H9 (cell line): Measurements from ENCODE around the gene APOLD1. TPM values are rescaled to one million over a fixed set of nuclear protein-coding genes. Genes with fewer than 3 reads are reported as not detected.

ENCODE experiments used
- DNase-seq: peaks from one replicate; pipeline ENCODE4 v3.0.0-alpha.2; 2017
- H2AFZ ChIP-seq: one replicate; pipeline ENCODE4 v1.6.1; 2013; ENCODE audit warnings: mild to moderate bottlenecking, low read length, control low read depth, moderate library complexity
- H2AK5ac ChIP-seq: 2 replicates; pipeline ENCODE4 v1.6.1; 2013; ENCODE audit warnings: low read length, control low read depth, mixed read lengths; ENCODE audit not compliant: insufficient read length
- H2BK120ac ChIP-seq: one replicate; pipeline ENCODE4 v1.6.1; 2013; ENCODE audit warnings: low read depth, mild to moderate bottlenecking, low read length, control low read depth, inconsistent platforms; ENCODE audit not compliant: poor library complexity, severe bottlenecking
- H2BK12ac ChIP-seq: 2 replicates; pipeline ENCODE4 v1.6.1; 2013; ENCODE audit warnings: low read length, control low read depth, mixed read lengths, low read depth; ENCODE audit not compliant: insufficient read length
- H2BK15ac ChIP-seq: 2 replicates; pipeline ENCODE4 v1.6.1; 2013; ENCODE audit warnings: low read depth, low read length, control low read depth
- H2BK20ac ChIP-seq: one replicate; pipeline ENCODE4 v1.6.1; 2013; ENCODE audit warnings: low read depth, mild to moderate bottlenecking, low read length, control low read depth, inconsistent platforms; ENCODE audit not compliant: poor library complexity, severe bottlenecking
- H2BK5ac ChIP-seq: 2 replicates; pipeline ENCODE4 v1.6.1; 2013; ENCODE audit warnings: low read length, control low read depth, mixed read lengths; ENCODE audit not compliant: insufficient read length
- H3K14ac ChIP-seq: 2 replicates; pipeline ENCODE4 v1.6.1; 2013; ENCODE audit warnings: low read length, control low read depth; ENCODE audit not compliant: insufficient read depth
- H3K18ac ChIP-seq: 2 replicates; pipeline ENCODE4 v1.6.1; 2013; ENCODE audit warnings: low read depth, mild to moderate bottlenecking, mixed read lengths, low read length, control low read depth; ENCODE audit not compliant: insufficient read length
- H3K23ac ChIP-seq: 2 replicates; pipeline ENCODE4 v1.6.1; 2013; ENCODE audit warnings: low read length, control low read depth, mixed read lengths, low read depth; ENCODE audit not compliant: insufficient read length
- H3K23me2 ChIP-seq: 2 replicates; pipeline ENCODE4 v1.6.1; 2013; ENCODE audit warnings: low read depth, mild to moderate bottlenecking, mixed read lengths, low read length, control low read depth; ENCODE audit not compliant: insufficient read length, poor library complexity, severe bottlenecking
- H3K27ac ChIP-seq: 2 replicates; pipeline ENCODE4 v1.5.1; 2013; ENCODE audit warnings: low read length, control low read depth, mixed read lengths, low read depth; ENCODE audit not compliant: insufficient read length
- H3K27me3 ChIP-seq: 2 replicates; pipeline ENCODE4 v1.6.1; 2013; ENCODE audit warnings: low read length, control low read depth, inconsistent platforms; ENCODE audit not compliant: insufficient read depth
- H3K4ac ChIP-seq: 2 replicates; pipeline ENCODE4 v1.6.1; 2013; ENCODE audit warnings: low read depth, mild to moderate bottlenecking, control low read depth, inconsistent platforms, low read length, moderate library complexity
- H3K4me1 ChIP-seq: 2 replicates; pipeline ENCODE4 v1.6.1; 2013; ENCODE audit warnings: low read length, control low read depth, inconsistent platforms; ENCODE audit not compliant: insufficient read depth
- H3K4me2 ChIP-seq: 2 replicates; pipeline ENCODE4 v1.6.1; 2013; ENCODE audit warnings: low read length, control low read depth, mixed read lengths; ENCODE audit not compliant: insufficient read length, insufficient read depth
- H3K56ac ChIP-seq: 2 replicates; pipeline ENCODE4 v1.6.1; 2013; ENCODE audit warnings: low read depth, mild to moderate bottlenecking, mixed read lengths, low read length, control low read depth; ENCODE audit not compliant: insufficient read length
- H3K79me1 ChIP-seq: 2 replicates; pipeline ENCODE4 v1.6.1; 2013; ENCODE audit warnings: low read depth, mild to moderate bottlenecking, moderate library complexity, low read length, control low read depth, inconsistent platforms; ENCODE audit not compliant: insufficient read depth, poor library complexity, severe bottlenecking
- H3K79me2 ChIP-seq: 2 replicates; pipeline ENCODE4 v1.6.1; 2013; ENCODE audit warnings: low read length, control low read depth, inconsistent platforms; ENCODE audit not compliant: insufficient read depth
- H3K9ac ChIP-seq: 2 replicates; pipeline ENCODE4 v1.6.1; 2013; ENCODE audit warnings: low read length, control low read depth, mixed read lengths; ENCODE audit not compliant: insufficient read length; ENCODE audit errors: extremely low read depth
- H3K9me3 ChIP-seq: one replicate; pipeline ENCODE4 v1.6.1; 2013; ENCODE audit warnings: low read depth, low read length, inconsistent platforms; ENCODE audit not compliant: control insufficient read depth
- H3T11ph ChIP-seq: one replicate; pipeline ENCODE4 v1.6.1; 2013; ENCODE audit warnings: mild to moderate bottlenecking, low read length, control low read depth, inconsistent platforms
- H4K20me1 ChIP-seq: one replicate; pipeline ENCODE4 v1.6.1; 2013; ENCODE audit not compliant: control insufficient read depth, insufficient read length, insufficient read depth
- H4K5ac ChIP-seq: 2 replicates; pipeline ENCODE4 v1.6.1; 2013; ENCODE audit warnings: low read depth, mild to moderate bottlenecking, mixed read lengths, low read length, control low read depth; ENCODE audit not compliant: insufficient read length
- H4K8ac ChIP-seq: replicated peaks from 2 replicates; pipeline ENCODE4 v1.6.1; 2013; ENCODE audit warnings: low read length, control low read depth, mixed read lengths, low read depth; ENCODE audit not compliant: insufficient read length
- H4K91ac ChIP-seq: 2 replicates; pipeline ENCODE4 v1.6.1; 2013; ENCODE audit warnings: low read depth, mild to moderate bottlenecking, moderate library complexity, mixed read lengths, low read length, control low read depth; ENCODE audit not compliant: insufficient read length
- H3K27ac Mint-ChIP-seq, 3 experiments: 2 replicates in 2 of 3; 3 replicates in 1 of 3; pipeline ENCODE4 v1.8.0; 2020 to 2021; ENCODE audit warnings: mixed read lengths in 3 of 3, mild to moderate bottlenecking in 1 of 3, moderate library complexity in 1 of 3
- H3K27me3 Mint-ChIP-seq: 2 replicates; pipeline ENCODE4 v1.8.0; 2021; ENCODE audit warnings: low read depth, mild to moderate bottlenecking, moderate library complexity, mixed read lengths
- H3K36me3 Mint-ChIP-seq, 3 experiments: 2 replicates in 2 of 3; 3 replicates in 1 of 3; pipeline ENCODE4 v1.8.0; 2020 to 2021; ENCODE audit warnings: low read depth in 3 of 3, mixed read lengths in 3 of 3; ENCODE audit not compliant: insufficient read depth in 1 of 3
- H3K4me1 Mint-ChIP-seq, 2 experiments: 2 replicates each; pipeline ENCODE4 v1.8.0; 2020; ENCODE audit warnings: mixed read lengths in 2 of 2
- H3K4me3 Mint-ChIP-seq, 2 experiments: 2 replicates in 1 of 2; 3 replicates in 1 of 2; pipeline ENCODE4 v1.8.0; 2020 to 2021; ENCODE audit warnings: mild to moderate bottlenecking in 2 of 2, mixed read lengths in 2 of 2, moderate library complexity in 1 of 2
- H3K9me3 Mint-ChIP-seq, 2 experiments: 2 replicates in 1 of 2; 3 replicates in 1 of 2; pipeline ENCODE4 v1.8.0; 2020; ENCODE audit warnings: mild to moderate bottlenecking in 2 of 2, mixed read lengths in 2 of 2, moderate library complexity in 1 of 2
- WGBS: extraction: QIAGEN DNeasy Blood & Tissue Kit; methylation state at CpG from one replicate; pipeline ENCODE4 v1.1.7; 2013; ENCODE audit warnings: missing lambda C conversion rate, low lambda C conversion rate, mixed read lengths; ENCODE audit not compliant: insufficient read length; ENCODE audit errors: extremely low coverage; 5-methylcytosine and 5-hydroxymethylcytosine counted together
- total RNA-seq: library from RNA; stranded (reverse); gene quantifications from 2 replicates; pipeline ENCODE4 v1.2.1, GENCODE V29; 2021
- TF ChIP-seq, protein P1 (sequence below): fragments of 200-600 bp; sonication (generic); conservative IDR thresholded peaks from 3 replicates; pipeline ENCODE4 v1.8.0; 2021; ENCODE audit warnings: antibody characterized with exemption, mild to moderate bottlenecking

The APOLD1 gene
- total RNA-seq, 1 experiment from 2014 or later = 0.48 TPM

DNA sequence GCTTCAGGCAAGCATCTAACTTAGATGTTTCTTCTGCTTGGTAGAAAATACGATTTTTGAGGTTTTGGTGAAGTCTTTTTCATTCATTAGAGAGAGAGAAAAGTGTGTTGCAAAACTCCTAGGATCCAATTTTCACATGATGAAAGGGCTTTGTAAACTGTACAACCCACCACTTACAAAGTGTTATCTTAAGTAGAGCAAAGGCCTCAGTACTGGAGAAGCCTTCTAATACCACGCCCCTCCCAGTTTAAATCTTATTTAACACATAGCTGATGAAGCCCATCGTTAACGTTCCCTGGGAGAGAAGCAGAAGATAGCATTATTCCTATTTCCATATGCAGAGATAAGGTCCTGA lies 869 bp downstream of the APOLD1 start:
- Histone ChIP-seq H3K9me3 (no peaks in the 10 kb centered on the region), H3K27ac (no peak overlapping the region), H2AFZ (no peak overlapping the region), H4K91ac (no peak overlapping the region), H3K14ac (no peak overlapping the region), H3K27me3 (peaks cover 13% of the 10 kb centered on the region; the same call in 1 of the 2 replicates), H3K79me2 (no peaks in the 10 kb centered on the region), H2BK5ac (no peak overlapping the region), H2AK5ac (no peak overlapping the region), H4K5ac (no peak overlapping the region), H3K18ac (no peak overlapping the region), H3K4ac (no peak overlapping the region), H4K8ac (no peak overlapping the region), H3T11ph (no peak overlapping the region), H3K79me1 (no peaks in the 10 kb centered on the region), H2BK12ac (no peak overlapping the region), H3K56ac (no peak overlapping the region), H3K4me1 (peaks cover 10% of the 10 kb centered on the region), H3K4me2 (no peak overlapping the region), H3K23me2 (no peaks in the 10 kb centered on the region), H3K23ac (no peak overlapping the region), H2BK120ac (no peak overlapping the region), H3K9ac (no peak overlapping the region), H4K20me1 (no peaks in the 10 kb centered on the region), H2BK20ac (no peak overlapping the region), H2BK15ac (no peak overlapping the region)
- WGBS = no CpG with 5 or more reads among the region's 4 CpGs
- peaks cover 48% of the 10 kb centered on the region for H3K27me3 Mint-ChIP-seq
- DNase-seq = no peak
- TF ChIP-seq, protein P1, sequence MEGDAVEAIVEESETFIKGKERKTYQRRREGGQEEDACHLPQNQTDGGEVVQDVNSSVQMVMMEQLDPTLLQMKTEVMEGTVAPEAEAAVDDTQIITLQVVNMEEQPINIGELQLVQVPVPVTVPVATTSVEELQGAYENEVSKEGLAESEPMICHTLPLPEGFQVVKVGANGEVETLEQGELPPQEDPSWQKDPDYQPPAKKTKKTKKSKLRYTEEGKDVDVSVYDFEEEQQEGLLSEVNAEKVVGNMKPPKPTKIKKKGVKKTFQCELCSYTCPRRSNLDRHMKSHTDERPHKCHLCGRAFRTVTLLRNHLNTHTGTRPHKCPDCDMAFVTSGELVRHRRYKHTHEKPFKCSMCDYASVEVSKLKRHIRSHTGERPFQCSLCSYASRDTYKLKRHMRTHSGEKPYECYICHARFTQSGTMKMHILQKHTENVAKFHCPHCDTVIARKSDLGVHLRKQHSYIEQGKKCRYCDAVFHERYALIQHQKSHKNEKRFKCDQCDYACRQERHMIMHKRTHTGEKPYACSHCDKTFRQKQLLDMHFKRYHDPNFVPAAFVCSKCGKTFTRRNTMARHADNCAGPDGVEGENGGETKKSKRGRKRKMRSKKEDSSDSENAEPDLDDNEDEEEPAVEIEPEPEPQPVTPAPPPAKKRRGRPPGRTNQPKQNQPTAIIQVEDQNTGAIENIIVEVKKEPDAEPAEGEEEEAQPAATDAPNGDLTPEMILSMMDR = no peak
- H3K4me3 Mint-ChIP-seq = peak overlapping the region; percentile 38 to 48; a peak in 3 of 5 replicates
- no peak overlapping the region for H3K27ac Mint-ChIP-seq
- no peaks in the 10 kb centered on the region; a peak in 1 of 5 replicates for H3K9me3 Mint-ChIP-seq
- H3K36me3 Mint-ChIP-seq = no peaks in the 10 kb centered on the region
- H3K4me1 Mint-ChIP-seq = peaks cover 21 to 26% of the 10 kb centered on the region in 2 experiments
